SK-N-MC (cell line): Measurements from ENCODE around the gene NCAPG2.

Experiments used
- DNase-seq: peaks from one replicate; pipeline ENCODE4 v3.0.0-alpha.2; 2011; ENCODE audit warnings: low read depth, low spot score
- H3K27ac ChIP-seq: fragments of 200-600 bp; sonication (generic); 2 replicates; pipeline ENCODE4 v1.5.1; 2016; ENCODE audit warnings: mixed run types
- H3K36me3 ChIP-seq: fragments of 200-600 bp; sonication (generic); 2 replicates; pipeline ENCODE4 v1.6.1; 2017; ENCODE audit warnings: antibody characterized with exemption, low read length, mixed read lengths; ENCODE audit not compliant: insufficient read depth
- H3K4me3 ChIP-seq: fragments of 200-600 bp; sonication (generic); 2 replicates; pipeline ENCODE4 v1.5.1; 2016
- H3K9ac ChIP-seq: fragments of 200-600 bp; sonication (generic); 2 replicates; pipeline ENCODE4 v1.8.0; 2017; ENCODE audit warnings: mixed run types, mixed read lengths; ENCODE audit not compliant: insufficient read length
- H3K9me3 ChIP-seq: fragments of 200-600 bp; sonication (generic); 2 replicates; pipeline ENCODE4 v1.6.1; 2017; ENCODE audit warnings: low read depth, mild to moderate bottlenecking, antibody characterized with exemption, low read length, moderate library complexity, mixed read lengths
- EZH2 ChIP-seq: fragments of 200-600 bp; sonication (generic); IDR thresholded peaks from one replicate; pipeline ENCODE4 v1.6.1; 2017; ENCODE audit warnings: antibody characterized with exemption
- FOXP2 ChIP-seq: optimal IDR thresholded peaks from 2 replicates; pipeline ENCODE3; 2011; ENCODE audit warnings: mild to moderate bottlenecking, moderate library complexity; ENCODE audit not compliant: insufficient read depth; ENCODE audit errors: extremely low read length, control extremely low read depth
- POLR2AphosphoS5 ChIP-seq: IDR thresholded peaks from 2 replicates; pipeline ENCODE4 v1.6.1; 2012; ENCODE audit warnings: mild to moderate bottlenecking, low read depth, low read length, borderline replicate concordance

NCAPG2 gene, protein sequence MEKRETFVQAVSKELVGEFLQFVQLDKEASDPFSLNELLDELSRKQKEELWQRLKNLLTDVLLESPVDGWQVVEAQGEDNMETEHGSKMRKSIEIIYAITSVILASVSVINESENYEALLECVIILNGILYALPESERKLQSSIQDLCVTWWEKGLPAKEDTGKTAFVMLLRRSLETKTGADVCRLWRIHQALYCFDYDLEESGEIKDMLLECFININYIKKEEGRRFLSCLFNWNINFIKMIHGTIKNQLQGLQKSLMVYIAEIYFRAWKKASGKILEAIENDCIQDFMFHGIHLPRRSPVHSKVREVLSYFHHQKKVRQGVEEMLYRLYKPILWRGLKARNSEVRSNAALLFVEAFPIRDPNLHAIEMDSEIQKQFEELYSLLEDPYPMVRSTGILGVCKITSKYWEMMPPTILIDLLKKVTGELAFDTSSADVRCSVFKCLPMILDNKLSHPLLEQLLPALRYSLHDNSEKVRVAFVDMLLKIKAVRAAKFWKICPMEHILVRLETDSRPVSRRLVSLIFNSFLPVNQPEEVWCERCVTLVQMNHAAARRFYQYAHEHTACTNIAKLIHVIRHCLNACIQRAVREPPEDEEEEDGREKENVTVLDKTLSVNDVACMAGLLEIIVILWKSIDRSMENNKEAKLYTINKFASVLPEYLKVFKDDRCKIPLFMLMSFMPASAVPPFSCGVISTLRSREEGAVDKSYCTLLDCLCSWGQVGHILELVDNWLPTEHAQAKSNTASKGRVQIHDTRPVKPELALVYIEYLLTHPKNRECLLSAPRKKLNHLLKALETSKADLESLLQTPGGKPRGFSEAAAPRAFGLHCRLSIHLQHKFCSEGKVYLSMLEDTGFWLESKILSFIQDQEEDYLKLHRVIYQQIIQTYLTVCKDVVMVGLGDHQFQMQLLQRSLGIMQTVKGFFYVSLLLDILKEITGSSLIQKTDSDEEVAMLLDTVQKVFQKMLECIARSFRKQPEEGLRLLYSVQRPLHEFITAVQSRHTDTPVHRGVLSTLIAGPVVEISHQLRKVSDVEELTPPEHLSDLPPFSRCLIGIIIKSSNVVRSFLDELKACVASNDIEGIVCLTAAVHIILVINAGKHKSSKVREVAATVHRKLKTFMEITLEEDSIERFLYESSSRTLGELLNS

GRCh38 chr7:158704524-158705233 lies at the start of gene NCAPG2:
TSS of gene NCAPG2 (minus strand) at chr7:158704804. CDS start at chr7:158701899, 2,905 bp downstream.
- DNase-seq, result peak; percentile 50
- Histone ChIP-seq H3K9ac (peak within 1 kb of the TSS; percentile 98), H3K36me3 (peaks cover 33% of the 10 kb centered on the region), H3K27ac (peak within 1 kb of the TSS; percentile 82), H3K9me3 (no peaks in the 10 kb centered on the region), H3K4me3 (peak within 1 kb of the TSS; percentile 90)
- TF ChIP-seq POLR2AphosphoS5 (peak; percentile 94; the same call in 1 of the 2 replicates), FOXP2 (no peak), EZH2 (no peak)

GRCh38 chr7:158753900-158754299 lies 49.3 kb upstream of the NCAPG2 start:
- H3K9me3 ChIP-seq, result no peaks in the 10 kb centered on the region
- no peak overlapping the region for H3K9ac ChIP-seq
- TF ChIP-seq POLR2AphosphoS5, result no peak
- H3K27ac ChIP-seq, result no peak overlapping the region
- no peak overlapping the region for H3K4me3 ChIP-seq
- H3K36me3 ChIP-seq, result peaks cover 8% of the 10 kb centered on the region
- no peak for DNase-seq

- Histone ChIP-seq H3K36me3 (no peaks in the 10 kb centered on the region), H3K4me3 (no peak overlapping the region), H3K9me3 (no peaks in the 10 kb centered on the region), H3K9ac (no peak overlapping the region), H3K27ac (no peak overlapping the region)
- TF ChIP-seq EZH2 (no peak), POLR2AphosphoS5 (no peak), FOXP2 (no peak)
- DNase-seq, result no peak
Observed at GRCh38 chr7:158751751-158752150, 47.1 kb upstream of the NCAPG2 start.

DNA sequence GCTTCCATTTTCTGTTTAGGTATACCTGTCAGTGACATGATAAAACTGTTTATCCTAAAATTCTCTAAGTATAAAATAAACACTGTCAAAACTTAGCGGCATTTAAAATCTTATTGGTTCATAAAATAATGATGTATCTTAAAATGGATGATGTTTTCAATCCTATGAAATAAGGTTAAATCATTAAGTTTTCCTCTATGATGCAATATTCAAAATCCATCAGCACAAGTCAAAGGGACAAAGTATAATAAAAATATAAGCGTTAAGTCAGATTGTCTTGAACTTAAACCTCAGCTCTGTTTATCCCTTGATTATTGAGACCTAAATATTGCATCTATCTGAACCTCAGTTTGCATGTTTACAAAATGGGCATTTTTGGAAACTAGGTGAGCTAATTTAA lies 46.6 kb upstream of the NCAPG2 start:
- H3K9ac ChIP-seq, result no peak overlapping the region
- no peak for DNase-seq
- no peak overlapping the region for H3K27ac ChIP-seq
- TF ChIP-seq EZH2 (no peak), POLR2AphosphoS5 (no peak), FOXP2 (no peak)
- H3K9me3 ChIP-seq, result no peaks in the 10 kb centered on the region
- no peak overlapping the region for H3K4me3 ChIP-seq
- no peaks in the 10 kb centered on the region for H3K36me3 ChIP-seq

GRCh38 chr7:158750702-158751101 lies 46.1 kb upstream of the NCAPG2 start:
- no peak overlapping the region for H3K4me3 ChIP-seq
- TF ChIP-seq POLR2AphosphoS5, result no peak
- TF ChIP-seq EZH2, result no peak
- no peak for TF ChIP-seq FOXP2
- no peaks in the 10 kb centered on the region for H3K9me3 ChIP-seq
- no peak overlapping the region for H3K9ac ChIP-seq
- no peak overlapping the region for H3K27ac ChIP-seq
- no peak for DNase-seq
- H3K36me3 ChIP-seq, result no peaks in the 10 kb centered on the region

DNA sequence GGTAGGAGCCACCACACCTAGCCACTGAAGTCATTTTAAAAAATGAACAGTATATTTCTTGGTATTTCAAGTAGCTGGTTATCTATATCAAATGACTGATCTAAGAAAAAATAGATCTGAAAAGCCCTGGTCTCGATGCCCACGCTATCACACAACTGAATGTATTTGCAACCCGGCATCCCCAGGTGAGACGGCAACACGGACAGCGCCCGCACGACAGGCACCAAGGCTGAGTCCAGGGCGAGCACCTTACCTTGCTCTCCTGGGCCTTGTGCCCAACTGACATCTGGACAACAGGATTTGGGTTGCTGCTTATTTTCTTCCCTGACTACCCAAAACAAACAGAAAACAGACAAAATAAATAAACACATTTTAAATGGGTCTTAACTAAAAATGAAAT lies 44.8 kb upstream of the NCAPG2 start:
- no peak for DNase-seq
- H3K36me3 ChIP-seq, result no peaks in the 10 kb centered on the region

DNA sequence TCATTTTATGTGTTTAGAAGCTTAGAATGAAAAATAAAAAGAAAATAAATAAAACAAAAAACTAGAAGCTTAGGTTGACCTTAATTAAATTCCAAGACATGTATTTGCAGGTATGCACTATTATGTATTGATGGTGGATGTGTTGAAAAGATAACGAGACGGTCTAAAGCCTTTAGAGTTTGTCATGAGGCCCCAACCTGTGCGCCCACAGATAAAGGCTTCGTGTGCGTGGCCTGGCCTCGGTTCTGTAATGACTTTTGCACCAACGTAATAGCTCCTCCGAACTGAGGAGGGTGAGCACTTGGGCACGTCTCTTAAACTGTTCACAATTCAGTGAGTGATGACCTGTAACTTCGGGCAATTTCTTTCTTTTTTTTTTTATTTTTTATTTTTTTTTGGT lies 43.7 kb upstream of the NCAPG2 start:
- no peaks in the 10 kb centered on the region for H3K9me3 ChIP-seq
- no peak for DNase-seq
- H3K4me3 ChIP-seq, result no peak overlapping the region
- TF ChIP-seq FOXP2 (no peak), EZH2 (no peak), POLR2AphosphoS5 (no peak)
- H3K36me3 ChIP-seq, result no peaks in the 10 kb centered on the region; the same call in 1 of the 2 replicates
- no peak overlapping the region for H3K9ac ChIP-seq
- no peak overlapping the region for H3K27ac ChIP-seq

More for the DNA sequence above, 44.8 kb upstream of the NCAPG2 start:
- no peak overlapping the region for H3K4me3 ChIP-seq
- H3K9me3 ChIP-seq, result no peaks in the 10 kb centered on the region
- TF ChIP-seq EZH2, result no peak
- TF ChIP-seq FOXP2, result no peak
- TF ChIP-seq POLR2AphosphoS5, result no peak
- H3K9ac ChIP-seq, result no peak overlapping the region
- H3K27ac ChIP-seq, result no peak overlapping the region

DNA sequence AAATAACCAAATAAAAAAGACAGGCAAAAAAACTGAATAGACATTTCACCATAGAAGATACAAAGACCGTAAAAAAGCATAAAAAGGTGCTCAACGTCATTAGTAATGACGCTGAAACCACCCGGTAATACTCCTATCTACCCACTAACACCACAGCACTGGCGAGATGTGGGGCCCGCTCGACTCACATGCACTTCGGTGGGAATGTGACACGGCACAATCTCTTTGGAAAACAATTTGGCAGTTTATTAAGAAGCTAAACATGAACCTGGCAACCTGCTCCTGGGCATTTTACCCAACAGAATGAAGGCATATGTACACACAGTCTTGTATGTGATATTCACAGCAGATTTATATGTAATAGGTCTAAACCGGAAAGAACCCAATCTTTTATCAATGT lies 42.8 kb upstream of the NCAPG2 start:
- no peaks in the 10 kb centered on the region; the same call in 1 of the 2 replicates for H3K36me3 ChIP-seq

More for the DNA sequence above, 42.8 kb upstream of the NCAPG2 start:
- Histone ChIP-seq H3K4me3 (no peak overlapping the region), H3K27ac (no peak overlapping the region), H3K9ac (no peak overlapping the region), H3K9me3 (no peaks in the 10 kb centered on the region)
- no peak for TF ChIP-seq FOXP2
- no peak for TF ChIP-seq EZH2
- no peak for TF ChIP-seq POLR2AphosphoS5
- DNase-seq, result no peak
